Cortex of kidney (tissue), 1 donor: ENCODE data around the gene DIMT1.

Experiments used
- DNase-seq: peaks from one replicate; lab custom pipeline; 2025; lab: John Stamatoyannopoulos, UW

DIMT1 gene

DNA sequence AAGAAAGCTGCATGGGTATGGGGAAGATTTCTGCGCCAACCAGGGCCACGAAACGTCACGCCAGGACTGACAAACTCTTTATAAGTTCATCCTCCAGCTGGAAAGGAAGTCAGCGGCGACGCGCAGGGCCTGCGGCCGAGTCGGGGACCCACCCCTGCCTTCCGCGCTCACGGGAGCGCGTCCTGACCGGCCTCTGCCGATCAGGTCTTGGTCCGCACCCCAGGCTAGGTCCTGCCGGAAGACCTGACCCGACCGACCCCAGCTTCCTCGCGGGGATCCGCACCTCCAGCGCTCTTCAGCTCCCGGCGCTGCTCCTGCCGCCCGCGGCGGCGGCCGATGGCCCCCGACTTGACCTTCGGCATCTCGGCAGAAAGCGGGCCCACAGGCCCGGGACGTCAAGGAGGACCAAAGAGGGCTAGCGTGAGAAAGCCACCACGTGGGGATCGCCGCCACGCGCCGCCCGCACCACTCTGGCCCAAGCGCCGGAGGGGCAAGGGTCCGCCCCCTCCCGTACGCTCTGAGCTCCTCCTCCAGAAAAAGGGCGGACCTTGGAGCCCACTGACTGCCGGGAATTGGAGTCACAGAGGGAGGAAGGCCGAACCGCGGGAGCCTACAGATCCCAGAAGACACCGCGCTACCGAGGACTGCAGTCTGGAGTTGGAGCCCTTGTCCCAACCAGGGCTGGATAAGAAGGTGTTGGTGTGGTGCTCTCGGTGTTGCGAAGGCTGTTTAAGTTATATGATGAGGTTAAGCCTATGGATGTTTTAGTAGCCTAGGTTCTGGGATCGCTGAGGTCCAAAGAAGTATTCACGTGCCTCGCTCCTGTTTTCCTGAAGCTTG lies at the start of gene DIMT1:
DIMT1 (minus strand) TSS at position 495 of the 840 bp plus-strand sequence; CDS start at position 362, 133 bp downstream.
- DNase-seq, result peak; percentile 58

DNA sequence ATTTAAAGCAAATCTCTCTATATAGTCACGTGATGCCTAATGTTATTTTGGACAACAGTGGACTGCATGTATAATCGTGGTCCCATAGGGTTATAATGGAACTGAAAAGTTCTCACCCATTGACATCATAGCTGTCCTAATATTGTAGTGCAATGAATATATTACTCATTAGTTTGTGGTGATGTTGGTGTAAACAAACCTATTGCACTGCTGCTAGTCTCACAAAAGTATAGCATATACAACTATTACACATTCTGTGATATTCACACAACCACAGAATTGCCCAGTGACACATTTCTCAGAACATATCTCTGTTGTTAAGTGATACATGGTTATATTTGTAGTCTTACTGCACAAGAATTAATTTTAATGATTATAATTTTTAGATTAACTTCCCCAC lies 46.6 kb upstream of the DIMT1 start:
- DNase-seq, result no peak

DNA sequence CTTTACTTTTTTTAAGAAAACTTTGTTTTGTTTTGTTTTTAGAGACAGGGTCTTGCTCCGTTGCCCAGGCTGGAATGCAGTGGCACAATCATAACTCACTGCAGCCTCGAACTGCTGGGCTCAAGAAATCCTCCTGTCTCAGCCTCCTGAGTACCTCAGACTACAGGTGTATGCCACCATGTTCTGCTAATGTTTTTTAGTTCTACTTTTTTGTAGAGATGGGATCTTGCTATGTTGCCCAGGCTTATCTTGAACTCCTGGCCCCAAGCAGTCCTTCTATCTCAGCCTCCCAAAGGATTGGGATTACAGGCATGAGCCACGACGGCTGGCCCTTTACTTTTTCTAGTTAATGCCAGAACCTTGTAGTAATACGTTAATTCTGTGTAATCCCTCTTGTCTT lies 44.8 kb upstream of the DIMT1 start:
- DNase-seq, result no peak

DNA sequence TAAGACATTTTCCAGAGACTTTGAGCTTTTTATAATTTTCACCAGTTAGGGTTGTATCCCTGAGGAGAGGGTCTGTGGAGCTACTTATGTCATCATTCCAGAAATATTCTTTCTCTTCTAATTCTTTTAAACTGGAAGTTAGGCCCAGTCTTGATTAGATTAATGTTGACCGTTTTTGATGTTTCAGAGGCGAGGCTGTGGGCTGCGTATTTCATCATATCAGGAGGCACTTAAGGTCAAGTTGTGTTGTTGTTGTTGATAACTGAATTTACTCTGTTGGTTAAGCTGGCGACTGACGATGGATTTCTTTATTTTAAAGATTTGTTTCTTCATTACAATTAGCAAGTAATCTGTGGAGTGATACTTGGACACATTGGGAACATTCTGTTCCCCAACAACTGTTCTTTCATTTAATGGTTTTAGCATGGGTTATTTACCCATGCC lies 28.9 kb upstream of the DIMT1 start:
- no peak for DNase-seq

DNA sequence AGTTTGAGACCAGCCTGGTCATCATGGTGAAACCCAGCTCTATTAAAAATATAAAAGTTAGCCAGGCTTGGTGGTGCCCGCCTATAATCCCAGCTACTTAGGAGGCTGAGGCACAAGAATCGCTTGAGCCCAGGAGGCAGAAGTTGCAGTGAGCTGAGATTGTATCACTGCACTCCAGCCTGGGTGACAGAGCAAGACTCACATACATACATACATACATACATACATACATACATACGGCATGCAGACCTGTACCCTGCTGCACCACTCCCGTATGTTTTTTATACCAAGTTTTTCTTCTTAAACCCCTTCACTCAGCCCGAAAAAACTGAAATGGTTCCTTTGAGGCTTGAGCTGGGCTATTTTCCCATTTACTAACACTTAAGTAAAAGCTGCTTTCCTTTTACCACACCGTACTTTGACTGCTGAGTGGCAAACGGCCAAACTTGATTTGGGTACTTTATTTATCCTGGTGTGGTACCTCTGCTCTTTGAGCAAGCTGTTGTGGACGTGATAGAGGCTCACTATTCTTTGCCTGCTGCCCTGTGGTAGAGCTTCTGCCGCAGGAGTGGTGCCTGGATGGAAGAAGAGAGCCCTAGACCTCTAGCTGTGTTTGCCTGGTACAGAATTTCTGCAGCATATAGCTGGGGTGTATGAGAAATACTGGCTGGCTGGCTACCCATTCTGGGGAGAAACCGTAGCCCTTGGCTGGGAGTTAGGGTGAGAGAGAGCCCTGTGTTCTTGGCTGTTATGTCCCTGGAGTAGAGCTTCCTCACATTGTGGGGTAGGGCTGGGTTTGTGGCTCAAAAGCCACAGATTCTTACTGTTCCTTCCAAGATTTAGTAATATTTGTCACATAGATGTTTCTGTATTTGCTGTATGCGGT lies 28.3 kb upstream of the DIMT1 start:
- DNase-seq, result no peak

DNA sequence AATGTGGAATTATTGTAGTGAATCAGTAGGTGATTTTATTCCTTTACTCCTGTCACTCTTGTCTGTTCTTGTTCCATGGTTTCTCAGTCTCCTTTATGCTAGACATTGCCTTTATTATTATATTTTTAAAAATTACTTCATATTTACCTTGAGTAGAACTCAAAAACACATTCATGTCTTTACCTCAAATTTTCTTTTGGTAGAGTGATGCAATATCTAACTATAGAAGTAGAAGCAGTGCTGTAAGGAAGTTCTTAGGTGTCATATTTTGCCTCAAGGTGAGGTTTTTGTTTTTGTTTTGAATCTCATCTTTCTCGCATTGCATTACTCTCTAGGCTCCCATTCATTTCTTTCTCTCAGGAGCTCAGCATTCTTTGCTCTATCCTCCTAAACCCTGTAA lies 21.1 kb upstream of the DIMT1 start:
- DNase-seq, result no peak

DNA sequence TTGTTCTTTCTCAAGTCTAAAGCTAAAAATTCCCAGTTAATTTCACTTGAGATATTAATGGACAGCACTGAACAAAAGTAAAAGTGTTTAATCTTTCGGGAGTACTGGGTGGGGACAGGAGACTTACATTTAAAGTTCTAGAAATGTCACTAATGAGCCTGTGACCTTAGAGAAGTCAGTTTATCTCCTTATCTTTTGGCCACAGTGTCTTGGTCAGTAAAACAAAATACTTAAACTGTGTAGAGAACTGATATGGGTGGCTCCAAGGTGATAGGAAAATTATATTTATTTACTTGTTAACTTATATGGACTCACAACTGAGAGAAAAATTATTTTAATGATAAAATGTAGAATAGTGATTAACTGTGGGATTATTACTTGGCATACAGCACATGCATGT lies 17.7 kb upstream of the DIMT1 start:
- DNase-seq, result no peak

DNA sequence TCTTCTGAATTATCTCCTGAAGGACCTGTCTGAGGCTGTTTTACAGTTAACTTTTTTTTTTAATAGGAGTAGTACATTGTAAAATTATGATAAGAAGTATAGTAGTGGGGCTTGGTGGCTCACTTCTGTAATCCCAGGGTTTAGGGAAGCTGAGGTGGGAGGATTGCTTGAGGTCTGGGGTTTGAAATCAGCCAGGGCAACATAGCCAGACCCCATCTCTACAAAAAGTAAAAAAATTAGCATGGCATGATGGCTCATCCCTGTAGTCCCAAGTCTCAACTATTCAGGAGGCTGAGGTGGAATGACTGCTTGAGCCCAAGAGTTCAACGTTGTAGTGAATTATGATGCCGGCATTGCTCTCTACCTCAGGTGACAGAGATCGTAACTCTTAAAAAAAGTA lies 15.9 kb upstream of the DIMT1 start:
- no peak for DNase-seq

DNA sequence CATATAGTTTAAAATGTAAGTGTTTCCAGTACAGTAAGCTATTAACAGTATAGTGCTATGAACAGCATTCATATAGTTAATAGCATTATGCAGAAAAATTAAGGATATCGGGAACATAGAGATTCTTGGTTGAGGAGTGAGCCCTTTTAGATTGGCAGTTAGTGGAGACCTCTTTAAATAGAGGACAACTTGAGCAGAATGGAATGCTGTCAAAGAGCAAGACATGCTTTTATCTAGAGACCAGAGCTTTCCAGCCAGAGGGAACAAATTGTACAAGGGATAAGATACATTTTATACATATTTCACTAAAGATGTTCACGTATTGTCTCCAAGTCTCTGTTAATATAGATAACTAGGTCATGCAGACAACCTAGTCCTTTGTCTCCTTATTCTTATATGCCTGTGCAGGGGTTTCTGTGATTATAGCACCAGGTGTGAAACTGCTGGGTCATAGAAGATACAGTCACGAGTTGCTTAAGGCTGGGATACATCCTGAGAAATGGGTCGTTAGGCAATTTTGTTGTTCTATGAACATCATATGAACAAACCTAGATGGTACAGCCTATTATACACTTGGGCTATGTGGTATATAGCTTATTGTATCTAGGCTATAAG lies 14.9 kb upstream of the DIMT1 start:
- DNase-seq, result no peak

DNA sequence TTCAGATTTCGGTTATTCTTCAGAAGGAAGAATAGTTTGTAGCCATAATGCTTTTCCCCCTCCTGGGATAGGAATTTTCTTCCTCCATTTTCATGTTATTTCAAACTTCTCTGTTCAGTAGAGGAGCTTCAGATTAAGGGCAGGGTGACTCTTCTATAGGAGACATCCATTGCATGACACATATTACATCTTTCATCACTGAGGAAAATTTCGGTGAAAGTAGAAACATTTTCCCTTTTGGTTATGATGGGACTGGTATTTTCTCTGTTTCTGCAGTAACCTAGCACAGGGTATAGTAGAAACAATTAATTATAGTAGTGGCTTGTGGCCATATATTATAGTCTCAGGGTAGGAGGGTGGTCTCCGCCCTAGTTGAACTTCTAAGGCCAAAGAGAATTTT lies 10.0 kb upstream of the DIMT1 start:
- no peak for DNase-seq

DNA sequence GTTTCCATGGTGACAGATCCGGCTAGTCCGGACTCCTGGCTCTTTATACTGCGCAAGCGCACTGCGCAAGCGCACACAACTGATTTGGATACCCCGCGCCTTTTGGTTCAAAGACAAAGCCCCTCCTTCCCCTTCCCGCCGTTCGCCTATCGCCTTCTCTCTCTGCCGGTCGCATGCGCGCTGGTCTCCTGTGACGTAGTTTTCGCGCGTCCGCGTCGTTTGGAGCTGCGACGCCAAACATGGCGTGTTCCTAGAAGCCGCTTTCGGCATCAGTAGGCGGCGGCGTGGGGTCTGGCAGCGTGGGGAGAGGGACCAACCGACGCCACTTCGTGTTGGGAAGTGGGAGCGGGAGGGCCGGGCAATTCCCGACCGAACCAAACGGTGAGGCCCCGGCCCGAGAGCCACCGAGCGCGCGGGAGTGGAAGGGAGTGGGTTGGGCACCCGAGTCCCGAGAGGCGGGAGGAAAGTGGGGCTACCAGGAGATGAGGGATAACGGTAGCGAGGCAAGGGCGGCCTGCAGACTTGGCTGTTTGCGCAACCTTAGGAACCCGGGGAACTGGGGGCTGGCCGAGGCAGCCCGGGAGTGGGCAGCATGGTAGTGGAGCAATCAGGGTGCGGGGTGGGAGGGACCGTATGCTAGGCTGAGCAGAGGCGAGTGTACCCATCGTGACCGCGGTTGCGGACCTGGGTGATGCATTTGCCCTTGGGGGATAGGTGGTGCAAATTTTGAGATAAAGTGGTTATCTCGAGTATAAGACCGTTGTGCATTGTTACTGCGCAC lies 9.0 kb upstream of the DIMT1 start, which contains the start of gene IPO11:
IPO11 (plus strand) TSS at position 215 of the 781 bp plus-strand sequence. CDS start 24,517 bp downstream, outside the sequence.
- peak; percentile 85 for DNase-seq

DNA sequence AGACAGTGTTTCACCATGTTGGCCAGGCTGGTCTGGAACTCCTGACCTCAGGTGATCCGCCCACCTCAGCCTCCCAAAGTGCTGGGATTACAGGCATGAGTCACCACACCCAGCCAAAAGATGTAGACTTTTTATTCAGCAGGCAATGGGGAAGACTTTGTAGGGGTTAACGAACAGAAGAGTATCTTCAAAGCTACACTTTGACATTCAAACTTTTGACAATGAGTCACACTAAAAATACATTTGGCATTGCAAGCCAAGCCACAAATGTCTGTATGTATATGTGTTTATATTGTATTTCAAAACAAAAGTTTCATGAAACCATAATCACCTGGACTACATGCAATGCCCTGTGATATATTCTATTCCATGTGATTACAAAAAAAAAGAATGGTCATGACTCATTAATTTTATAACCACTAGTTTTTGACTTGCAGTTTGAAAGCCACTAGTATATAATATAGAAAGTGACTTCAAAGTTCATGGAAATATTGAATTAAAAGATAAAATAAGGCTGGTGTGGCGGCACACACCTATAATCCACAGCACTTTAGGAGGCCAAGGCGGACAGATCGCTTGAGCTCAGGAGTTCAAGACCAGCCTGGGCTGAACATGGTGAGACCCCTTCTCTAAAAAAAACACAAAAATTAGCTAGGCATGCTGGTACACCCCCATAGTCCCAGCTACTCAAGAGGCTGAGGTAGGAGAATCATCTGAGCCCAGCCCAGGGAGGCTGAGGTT lies 8.3 kb downstream of the DIMT1 start:
- no peak for DNase-seq

DNA sequence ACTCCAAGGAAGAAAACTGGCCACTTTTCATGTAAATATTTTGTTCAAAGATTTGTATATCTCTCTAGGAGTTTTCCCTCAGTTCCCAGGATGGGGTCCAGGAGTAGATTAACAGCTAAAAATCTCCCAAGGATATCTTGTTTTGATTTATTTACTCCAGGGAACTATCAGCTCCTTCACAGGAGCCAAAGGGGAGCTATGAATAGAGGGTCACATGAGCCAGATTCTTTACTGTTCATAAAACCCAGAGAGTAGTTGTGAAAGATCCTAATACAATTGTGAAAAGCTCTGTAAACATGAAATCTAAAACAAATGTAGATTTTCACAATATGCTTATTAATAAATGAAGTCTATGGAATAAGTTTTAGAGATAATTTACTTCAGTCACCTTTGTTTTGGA lies 16.9 kb downstream of the DIMT1 start:
- DNase-seq, result no peak

DNA sequence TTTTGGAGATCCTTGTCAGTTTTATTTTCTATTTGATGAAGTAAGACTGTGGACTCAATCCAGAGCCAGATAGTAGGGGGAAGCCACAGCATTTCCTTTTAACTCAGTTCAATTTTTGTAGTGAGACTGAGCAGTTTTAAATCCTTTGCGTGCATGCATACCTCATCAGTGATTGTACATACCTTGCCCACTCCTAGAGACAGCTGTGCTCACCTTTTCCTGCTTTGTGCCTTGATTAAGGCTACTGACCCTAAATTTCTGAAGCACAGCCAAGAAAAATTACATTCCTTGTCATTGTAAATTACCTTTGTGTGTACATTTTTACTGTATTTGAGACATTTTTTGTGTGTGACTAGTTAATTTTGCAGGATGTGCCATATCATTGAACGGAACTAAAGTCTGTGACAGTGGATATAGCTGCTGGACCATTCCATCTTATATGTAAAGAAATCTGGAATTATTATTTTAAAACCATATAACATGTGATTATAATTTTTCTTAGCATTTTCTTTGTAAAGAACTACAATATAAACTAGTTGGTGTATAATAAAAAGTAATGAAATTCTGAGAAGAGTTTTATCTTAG lies 17.8 kb downstream of the DIMT1 start:
- no peak for DNase-seq

DNA sequence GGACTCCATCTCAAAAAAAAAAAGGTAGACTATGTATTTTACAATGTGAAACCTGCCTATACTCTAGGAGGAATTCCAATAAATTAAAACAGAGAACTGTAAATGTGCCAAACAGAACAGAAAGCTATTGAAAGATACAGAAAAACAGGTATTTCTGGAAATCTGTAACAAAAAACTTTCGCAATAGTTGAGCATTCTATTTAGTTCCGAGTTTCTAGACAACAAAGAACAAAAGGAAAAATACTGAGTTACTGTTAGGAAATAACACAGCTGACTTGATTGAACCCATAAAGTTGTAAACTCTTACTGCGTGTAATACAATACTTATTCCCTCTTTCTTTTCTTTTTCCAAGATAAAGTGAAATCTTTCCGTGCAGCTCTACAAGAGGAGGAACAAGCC lies 18.6 kb downstream of the DIMT1 start:
- DNase-seq, result no peak

DNA sequence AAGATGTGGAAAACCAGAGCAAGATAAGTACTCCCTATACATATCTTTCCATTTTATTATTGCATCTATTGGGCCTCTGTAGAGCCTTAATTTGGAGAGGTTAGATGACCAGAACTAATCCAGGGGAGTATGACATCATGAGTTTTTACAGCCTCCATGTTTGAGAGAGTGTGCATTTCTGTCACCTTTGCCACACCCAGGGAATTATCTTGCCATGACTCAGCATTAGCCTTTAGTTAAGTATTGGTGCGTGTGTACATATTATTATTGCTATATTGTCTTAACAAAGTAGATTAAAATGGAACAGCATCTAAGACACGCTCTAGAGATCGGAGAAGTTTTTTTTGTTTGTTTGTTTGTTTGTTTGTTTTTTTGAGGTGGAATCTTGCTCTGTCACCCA lies 27.6 kb downstream of the DIMT1 start:
- DNase-seq, result no peak

DNA sequence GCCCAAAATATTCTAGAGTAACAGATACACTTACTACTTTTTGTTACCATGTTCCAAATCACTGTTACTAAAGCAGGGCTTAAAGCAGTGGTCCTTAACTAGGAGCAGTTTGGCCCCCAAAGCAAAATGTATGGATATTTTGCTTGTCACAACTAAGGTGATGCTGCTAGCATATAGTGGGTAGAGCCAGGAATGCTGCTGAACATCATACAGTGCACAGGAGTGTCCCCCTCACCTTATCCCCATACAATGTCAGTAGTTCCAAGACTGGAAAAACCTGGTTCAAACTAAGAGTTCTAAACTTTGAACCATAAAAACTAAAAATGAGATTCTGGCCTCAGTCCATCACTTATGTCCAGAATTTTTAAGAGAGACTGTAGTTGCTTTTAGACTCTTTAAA lies 28.1 kb downstream of the DIMT1 start:
- DNase-seq, result no peak

DNA sequence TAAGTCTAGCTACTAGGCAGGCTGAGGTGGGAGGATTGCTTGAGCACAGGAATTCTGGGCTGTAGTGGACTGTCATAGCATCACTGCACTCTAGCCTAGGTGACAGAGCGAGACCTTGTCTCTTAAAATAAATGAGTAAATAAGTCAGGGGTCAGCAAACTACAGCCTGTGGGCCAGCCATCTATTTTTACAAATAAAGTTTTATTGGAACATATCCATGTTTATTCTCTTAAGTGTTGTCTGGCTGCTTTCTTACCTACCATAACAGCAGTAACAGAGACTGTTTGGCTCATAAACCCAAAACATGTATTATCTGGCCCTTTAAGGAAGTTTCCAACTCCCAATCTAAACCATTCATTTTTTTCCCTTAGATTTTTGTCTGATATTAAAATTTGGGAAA lies 29.6 kb downstream of the DIMT1 start:
- DNase-seq, result no peak

DNA sequence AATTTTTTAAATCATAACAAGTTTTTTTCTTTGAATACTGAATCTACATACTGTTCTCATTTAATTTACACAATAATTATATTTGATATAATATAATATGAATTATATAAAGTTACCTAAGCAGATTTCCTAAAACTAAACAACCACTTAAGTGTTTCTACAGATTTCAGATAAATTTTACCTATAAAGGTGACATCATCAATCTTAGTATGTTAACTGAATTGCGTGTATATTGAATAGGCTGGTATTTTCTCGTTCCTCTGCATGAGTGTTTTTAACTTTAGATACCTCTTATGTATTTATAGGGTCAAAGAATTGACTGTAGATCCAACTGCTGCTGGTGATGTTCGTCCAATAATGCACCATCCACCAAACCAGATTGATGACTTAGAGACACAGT lies 30.3 kb downstream of the DIMT1 start:
- no peak for DNase-seq

DNA sequence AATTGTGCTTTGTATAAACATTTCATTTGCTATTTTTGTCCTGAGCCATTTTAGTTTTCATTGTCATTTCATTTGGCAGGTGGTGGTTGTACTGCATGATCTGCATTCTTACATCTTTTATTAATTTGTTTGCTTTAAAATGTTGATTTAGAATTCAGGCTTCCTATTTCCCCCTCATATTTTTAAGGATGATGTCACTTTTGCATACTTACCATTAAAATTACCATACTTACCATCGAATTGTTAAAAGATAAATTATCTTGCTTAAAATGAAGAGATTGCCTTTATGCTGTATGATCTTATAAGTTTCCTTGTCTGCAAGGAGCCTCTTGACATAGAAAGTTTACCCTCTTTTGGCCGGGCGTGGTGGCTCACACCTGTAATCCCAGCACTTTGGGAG lies 31.1 kb downstream of the DIMT1 start:
- DNase-seq, result no peak

DNA sequence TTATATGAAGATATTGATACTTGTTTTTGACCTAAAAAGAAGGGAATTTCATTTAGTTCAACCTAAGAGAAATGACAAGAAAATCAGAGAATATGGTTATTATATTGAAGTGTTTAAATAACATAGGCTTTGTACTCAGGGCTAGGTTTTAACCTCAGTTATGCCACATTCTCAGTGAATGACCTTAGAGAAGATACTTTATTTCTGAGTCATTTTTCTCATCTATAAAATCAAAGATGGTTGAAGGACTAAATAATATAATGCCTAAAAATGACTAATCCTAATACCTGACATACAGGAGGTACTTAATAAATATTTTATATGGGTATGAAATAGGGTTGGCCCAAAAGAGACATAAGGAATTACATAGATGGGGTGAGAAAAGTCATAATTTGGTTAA lies 32.3 kb downstream of the DIMT1 start:
- no peak for DNase-seq
